GM08714 (cell line): ENCODE results near the gene NXF3.
"Not testable (repeated sequence)": the region's sequence is repeated elsewhere in the genome, so short reads cannot be mapped to it uniquely, and the experiment has no call there.

ENCODE experiments used
- H3K4me3 ChIP-seq: fragments of 200-500 bp; sonication (Bioruptor generic); 2 replicates; pipeline ENCODE4 v1.5.1; 2014; ENCODE audit warnings: mild to moderate bottlenecking, low read length, inconsistent platforms
- ZNF274 ChIP-seq: IDR thresholded peaks from 2 replicates; pipeline ENCODE4 v1.6.1; 2012; ENCODE audit warnings: mild to moderate bottlenecking, low read depth, low read length

The NXF3 gene

DNA sequence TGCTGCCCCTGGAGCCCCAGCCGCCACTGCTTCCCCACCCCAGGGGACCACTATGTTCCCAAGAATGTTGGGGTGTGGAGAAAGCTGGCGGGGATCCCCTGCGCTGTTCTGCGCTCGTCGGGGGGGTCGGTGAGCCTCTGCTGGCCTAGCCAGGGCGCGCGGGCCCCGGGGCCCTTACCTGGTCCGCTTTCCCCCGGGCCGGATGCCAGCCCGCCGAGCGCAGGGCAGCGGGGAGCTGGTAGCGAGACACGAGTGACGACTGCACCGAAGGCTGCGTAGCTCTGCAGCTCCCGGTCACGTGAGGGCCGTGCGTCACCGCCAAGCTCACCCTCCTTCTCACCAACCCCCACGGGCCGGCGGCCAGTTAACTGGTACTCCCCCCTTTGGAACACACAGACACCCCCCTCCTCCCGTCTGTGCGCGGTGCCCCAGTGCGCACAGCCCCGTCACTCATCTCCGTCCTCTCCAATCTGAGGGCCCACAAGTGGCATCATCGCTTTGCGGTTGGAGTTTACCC lies 29.0 kb downstream of the NXF3 start, which contains the start of gene BEX1:
BEX1 (minus strand) TSS at position 254 of the 517 bp plus-strand sequence. CDS start 897 bp downstream, outside the sequence.
- H3K4me3 ChIP-seq: no peak within 1 kb of the TSS

DNA sequence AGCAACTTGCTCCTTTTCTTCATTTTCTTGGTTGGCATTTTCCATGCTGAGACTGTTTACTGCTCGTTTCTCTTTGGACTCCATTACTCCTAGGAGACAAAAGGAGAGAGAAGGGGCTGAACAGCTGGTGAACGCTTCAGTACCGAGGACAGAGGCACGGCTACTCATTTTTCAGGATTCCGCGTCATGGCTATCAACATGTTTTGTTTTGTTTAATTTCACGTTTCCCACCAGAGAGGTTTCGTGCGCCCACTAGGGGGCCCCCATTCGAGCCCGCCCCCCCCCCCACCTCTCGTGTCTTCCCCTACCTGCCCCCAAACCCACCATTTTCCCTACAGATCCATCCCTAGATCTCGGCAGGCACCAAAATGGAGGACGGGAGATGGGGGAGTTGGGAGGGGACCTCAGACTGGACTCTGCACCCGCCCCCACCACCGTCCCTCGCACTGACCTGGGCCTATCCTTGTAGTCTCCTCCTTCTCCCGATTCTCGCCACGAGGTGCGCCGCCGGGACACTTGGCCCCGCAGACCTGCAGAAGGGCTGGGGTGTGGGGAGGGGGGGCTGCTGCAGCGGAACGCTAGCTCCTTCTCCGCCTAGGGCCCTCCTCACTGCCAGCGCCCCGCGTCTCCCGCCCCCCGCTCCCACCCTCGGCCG lies 29.6 kb downstream of the NXF3 start:
- TF ChIP-seq ZNF274: no peak
- no peak overlapping the region for H3K4me3 ChIP-seq

More for the DNA sequence above, 29.0 kb downstream of the NXF3 start, which contains the start of gene BEX1:
- no peak for TF ChIP-seq ZNF274

GRCh38 chrX:103061486-103061885 lies 31.5 kb downstream of the NXF3 start:
- no peak overlapping the region for H3K4me3 ChIP-seq
- no peak for TF ChIP-seq ZNF274

GRCh38 chrX:103056902-103057301 lies 36.0 kb downstream of the NXF3 start:
- H3K4me3 ChIP-seq: no peak overlapping the region
- no peak for TF ChIP-seq ZNF274

DNA sequence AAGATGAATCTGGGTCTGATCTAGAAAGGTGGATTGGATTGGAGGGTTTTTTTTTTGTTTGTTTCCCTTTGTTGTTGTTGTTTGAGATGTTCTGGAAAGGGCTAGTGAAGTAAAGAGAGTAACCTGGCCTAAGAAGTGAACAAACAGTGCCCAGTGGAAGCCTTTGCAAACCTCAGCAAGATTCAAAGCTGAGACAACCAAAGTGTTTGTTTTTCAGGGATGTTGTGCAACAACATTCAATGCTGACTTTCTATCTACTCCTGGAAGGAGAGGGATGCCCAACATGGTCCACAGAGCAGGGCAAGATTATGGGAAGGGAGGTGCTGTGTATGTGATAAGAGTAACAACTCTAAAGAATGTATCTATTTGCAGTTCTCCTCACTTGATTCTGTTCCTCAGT lies 40.3 kb downstream of the NXF3 start:
- no peak overlapping the region for H3K4me3 ChIP-seq
- TF ChIP-seq ZNF274: no peak

GRCh38 chrX:103051260-103051789 lies 41.6 kb downstream of the NXF3 start:
- no peak overlapping the region for H3K4me3 ChIP-seq
- no peak for TF ChIP-seq ZNF274

GRCh38 chrX:103033371-103033770 lies 59.6 kb downstream of the NXF3 start:
- not testable (repeated sequence) for H3K4me3 ChIP-seq
